B cell (primary cell): ENCODE data around the gene UBN1. TPM values are rescaled to one million over a fixed set of nuclear protein-coding genes. Genes with fewer than 3 reads are reported as not detected.

Source experiments
- ATAC-seq: fragments of 200-7000 bp; cut with Tn5 transposase; one replicate; pipeline ENCODE4 v1.10.0; 2021; ENCODE audit warnings: low read depth, mild to moderate bottlenecking, moderate number of reproducible peaks, moderate library complexity
- CTCF ChIA-PET: fragments of 350-600 bp; sonication (Branson Sonifier 250); formaldehyde crosslinking; loops from one replicate; lab custom pipeline; 2021; ENCODE audit warnings: antibody characterized with exemption, inconsistent platforms; lab: Charles Lee
- POLR2A ChIA-PET: fragments of 350-600 bp; sonication (Branson Sonifier 250); formaldehyde crosslinking; loops from one replicate; lab custom pipeline; 2021; ENCODE audit warnings: antibody characterized with exemption; lab: Charles Lee
- DNase-seq: peaks from one replicate; pipeline ENCODE4 v3.0.0; 2013
- H2AFZ ChIP-seq: 2 replicates; pipeline ENCODE4 v1.6.1; 2012; ENCODE audit warnings: mild to moderate bottlenecking, low read depth, low read length; ENCODE audit not compliant: insufficient read depth, poor library complexity, severe bottlenecking
- H3K27ac ChIP-seq, 2 donors: 1 replicate in 1 of 2; 2 replicates in 1 of 2; pipeline ENCODE4 v1.5.1; 2012 to 2013; ENCODE audit warnings: low read length in 2 of 2, mild to moderate bottlenecking in 2 of 2, moderate library complexity in 1 of 2
- H3K27me3 ChIP-seq, 4 experiments: fragments of 200-600 bp in 1 of 4; sonication (generic) in 1 of 4; replicated peaks in 1 of 4; 1 replicate in 2 of 4; 2 replicates in 2 of 4; pipeline versions ENCODE4 v1.6.1 to v1.7.0; 2013 to 2016; ENCODE audit warnings: low read length in 3 of 4, mild to moderate bottlenecking in 2 of 4, mixed read lengths in 1 of 4, moderate library complexity in 1 of 4; ENCODE audit not compliant: insufficient read depth in 4 of 4, control insufficient read depth in 3 of 4; ENCODE audit errors: control extremely low read depth in 1 of 4
- H3K36me3 ChIP-seq, 2 experiments: replicated peaks in 1 of 2; 1 replicate in 1 of 2; 2 replicates in 1 of 2; pipeline versions ENCODE4 v1.6.1 to v1.7.1; 2013; ENCODE audit warnings: low read length in 1 of 2; ENCODE audit not compliant: insufficient read depth in 2 of 2, control insufficient read depth in 1 of 2; ENCODE audit errors: control extremely low read depth in 1 of 2, extremely low read depth in 1 of 2
- H3K4me1 ChIP-seq, 2 donors: fragments of 200-600 bp in 1 of 2; sonication (generic) in 1 of 2; 1 replicate in 1 of 2; 2 replicates in 1 of 2; pipeline versions ENCODE4 v1.5.1 to v1.6.1; 2013 to 2017; ENCODE audit warnings: low read length in 2 of 2; ENCODE audit not compliant: control insufficient read depth in 2 of 2, insufficient read depth in 2 of 2
- H3K4me2 ChIP-seq: replicated peaks from 2 replicates; pipeline ENCODE3; 2012; ENCODE audit warnings: mild to moderate bottlenecking, low read depth, low read length; ENCODE audit not compliant: poor library complexity, severe bottlenecking
- H3K4me3 ChIP-seq, 5 experiments: fragments of 200-600 bp in 1 of 5; sonication (generic) in 1 of 5; 1 replicate in 3 of 5; 2 replicates in 2 of 5; pipeline versions ENCODE4 v1.5.1 to v1.7.0; 2011 to 2016; ENCODE audit warnings: low read length in 4 of 5, mild to moderate bottlenecking in 4 of 5, low read depth in 2 of 5, control low read depth in 1 of 5, moderate library complexity in 1 of 5; ENCODE audit not compliant: insufficient read depth in 1 of 5; ENCODE audit errors: control extremely low read depth in 1 of 5, extremely low read depth in 1 of 5
- H3K79me2 ChIP-seq: fragments of 200-600 bp; sonication (generic); one replicate; pipeline ENCODE4 v1.6.0; 2016; ENCODE audit warnings: low read length; ENCODE audit not compliant: control insufficient read depth, insufficient read depth
- H3K9ac ChIP-seq: fragments of 200-600 bp; sonication (generic); 2 replicates; pipeline ENCODE4 v1.6.1; 2017; ENCODE audit warnings: mild to moderate bottlenecking, low read length, moderate library complexity
- H3K9me3 ChIP-seq, 3 donors: one replicate each; pipeline versions ENCODE4 v1.6.1 to v1.7.1; 2013; ENCODE audit warnings: low read length in 2 of 3; ENCODE audit not compliant: control insufficient read depth in 2 of 3, insufficient read depth in 1 of 3; ENCODE audit errors: control extremely low read depth in 1 of 3
- H4K20me1 ChIP-seq: 2 replicates; pipeline ENCODE4 v1.6.0; 2012; ENCODE audit warnings: mild to moderate bottlenecking, low read length; ENCODE audit not compliant: insufficient read depth, control insufficient read depth, poor library complexity, severe bottlenecking
- H3K27ac Mint-ChIP-seq: one replicate; pipeline ENCODE4 v1.8.0; 2021; ENCODE audit warnings: mixed read lengths
- H3K27me3 Mint-ChIP-seq: one replicate; pipeline ENCODE4 v1.8.0; 2021; ENCODE audit warnings: mixed read lengths
- H3K4me1 Mint-ChIP-seq: one replicate; pipeline ENCODE4 v1.8.0; 2021; ENCODE audit warnings: mixed read lengths
- H3K4me3 Mint-ChIP-seq: one replicate; pipeline ENCODE4 v1.8.0; 2021; ENCODE audit warnings: mixed read lengths
- H3K9me3 Mint-ChIP-seq: one replicate; pipeline ENCODE4 v1.8.0; 2022; ENCODE audit warnings: mixed read lengths; ENCODE audit not compliant: insufficient read depth
- CTCF ChIP-seq: fragments of 200-600 bp; IDR thresholded peaks from one replicate; pipeline ENCODE4 v1.8.0; 2022; ENCODE audit warnings: antibody characterized with exemption, mild to moderate bottlenecking
- EZH2 ChIP-seq: IDR thresholded peaks from 2 replicates; pipeline ENCODE4 v1.6.1; 2012; ENCODE audit warnings: borderline replicate concordance, low read depth, mild to moderate bottlenecking, moderate library complexity, low read length; ENCODE audit not compliant: insufficient read depth, poor library complexity, severe bottlenecking
- WGBS: methylation state at CpG from one replicate; pipeline ENCODE4 v1.1.5; 2013; ENCODE audit warnings: missing lambda C conversion rate; ENCODE audit not compliant: insufficient coverage; 5-methylcytosine and 5-hydroxymethylcytosine counted together
- intact Hi-C: fragments of 100-400 bp; cut with micrococcal nuclease; formaldehyde crosslinking; loops from one replicate; pipeline ENCODE4 v1.10.0; 2022
- polyA plus RNA-seq: library from polyadenylated mRNA; depleted of rRNA; stranded (reverse); fragments of >200 nt; gene quantifications from 2 replicates; pipeline ENCODE4 v1.2.3, GENCODE V29; 2012
- total RNA-seq, 2 donors: library from RNA; stranded (reverse); fragments of 120-200 nt in 1 of 2; gene quantifications; 1 replicate in 1 of 2; 2 replicates in 1 of 2; pipeline versions ENCODE4 v1.2.3 to v1.2.4, GENCODE V29; 2013 to 2022

UBN1 gene
- total and polyA plus RNA-seq, 2 donors (not counting 1 experiment from before 2014, with no cell fraction given): 16.6 to 38.1 TPM

GRCh38 chr16:4837733-4838501 is 9.4 kb upstream of the UBN1 start:
- no peak overlapping the region for H3K9ac ChIP-seq
- peaks cover 35% of the 10 kb centered on the region for H3K79me2 ChIP-seq
- WGBS: 100% methylated on average over 5 of the region's 13 CpGs
- H3K4me3 ChIP-seq: no peak overlapping the region
- H3K4me1 ChIP-seq: peaks cover 10 to 12% of the 10 kb centered on the region in 2 donors
- Mint-ChIP-seq H3K27me3 (no peaks in the 10 kb centered on the region), H3K4me1 (peaks cover 13% of the 10 kb centered on the region), H3K27ac (peak overlapping the region; percentile 20), H3K9me3 (no peaks in the 10 kb centered on the region), H3K4me3 (no peak overlapping the region)
- peaks cover 22 to 60% of the 10 kb centered on the region in 2 experiments for H3K36me3 ChIP-seq
- H3K4me2 ChIP-seq: no peak overlapping the region
- peaks cover 37% of the 10 kb centered on the region for H4K20me1 ChIP-seq
- intact Hi-C loops: no loop called here
- DNase-seq: no peak
- H3K27ac ChIP-seq: no peak overlapping the region
- H3K9me3 ChIP-seq: no peaks in the 10 kb centered on the region
- ChIA-PET POLR2A (no interaction called here), CTCF (interaction anchor here (0.6 kb wide), 1 partner anchor 21 kb away, joined by 3 read pairs; no protein-coding TSS in a partner anchor)
- ATAC-seq: no peak
- no peaks in the 10 kb centered on the region for H3K27me3 ChIP-seq
- H2AFZ ChIP-seq: no peak overlapping the region
- TF ChIP-seq EZH2 (no peak), CTCF (no peak)

DNA sequence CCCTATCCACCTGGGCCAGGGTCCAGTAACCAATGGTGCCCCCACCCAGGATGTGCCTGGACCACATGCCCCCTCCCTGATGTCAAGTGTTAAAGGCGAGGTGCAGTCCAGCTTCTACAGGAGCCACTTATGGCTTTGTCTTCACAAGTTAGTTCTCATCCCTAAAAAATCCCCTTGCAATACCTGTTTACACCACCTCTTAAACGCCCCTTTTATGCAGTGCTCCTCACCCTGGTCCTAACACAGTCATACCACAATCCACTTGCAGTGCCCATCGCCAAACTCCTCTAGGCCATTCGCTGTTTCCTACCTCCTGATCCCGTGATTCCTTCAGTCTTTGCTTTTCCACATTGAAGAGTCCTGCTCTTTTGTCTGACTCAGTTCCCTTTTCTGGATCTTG is 7.3 kb upstream of the UBN1 start:
- peaks cover 36% of the 10 kb centered on the region for H3K79me2 ChIP-seq
- Mint-ChIP-seq H3K9me3 (no peaks in the 10 kb centered on the region), H3K4me3 (no peak overlapping the region), H3K27ac (no peak overlapping the region), H3K4me1 (peaks cover 2% of the 10 kb centered on the region), H3K27me3 (no peaks in the 10 kb centered on the region)
- CTCF ChIA-PET: no interaction called here
- H3K36me3 ChIP-seq: peaks cover 21 to 69% of the 10 kb centered on the region in 2 experiments
- intact Hi-C loops: no loop called here
- WGBS: 97% methylated on average over 5 of the region's 5 CpGs
- no peak overlapping the region for H3K27ac ChIP-seq
- no peaks in the 10 kb centered on the region for H3K27me3 ChIP-seq
- no peak for DNase-seq
- H4K20me1 ChIP-seq: peaks cover 25% of the 10 kb centered on the region
- POLR2A ChIA-PET: no interaction called here
- no peak overlapping the region for H2AFZ ChIP-seq
- ATAC-seq: no peak
- H3K4me2 ChIP-seq: no peak overlapping the region
- H3K4me1 ChIP-seq: no peaks in the 10 kb centered on the region
- no peak for TF ChIP-seq EZH2
- no peak for TF ChIP-seq CTCF
- no peak overlapping the region for H3K9ac ChIP-seq
- no peak overlapping the region for H3K4me3 ChIP-seq
- no peaks in the 10 kb centered on the region for H3K9me3 ChIP-seq
